H1 (cell line): ENCODE data around the gene CFAP65. TPM values are rescaled to one million over a fixed set of nuclear protein-coding genes. Genes with fewer than 3 reads are reported as not detected.

ENCODE experiments used
- CTCF ChIA-PET: fragments of 300-600 bp; sonication (Branson Sonifier 250); formaldehyde crosslinking; loops from one replicate; lab custom pipeline; 2021; ENCODE audit not compliant: partially characterized antibody; lab: Charles Lee
- POLR2A ChIA-PET: fragments of 300-600 bp; sonication (Branson Sonifier 250); formaldehyde crosslinking; loops from one replicate; lab custom pipeline; 2021; ENCODE audit warnings: inconsistent platforms; ENCODE audit not compliant: partially characterized antibody; lab: Charles Lee
- DNase-seq, 2 experiments: peaks; one replicate each; pipeline versions ENCODE4 v3.0.0 to v3.0.0-alpha.2; 2010 to 2022; ENCODE audit warnings: low spot score in 2 of 2, low read depth in 1 of 2, mixed read lengths in 1 of 2
- FAIRE-seq: peaks from 2 replicates; lab custom pipeline; 2011; peaks lifted over from hg19 to GRCh38; lab: Jason Lieb, UNC
- H2AFZ ChIP-seq: 2 replicates; pipeline ENCODE4 v1.8.1; 2012; ENCODE audit warnings: low read length, inconsistent platforms
- H2AK5ac ChIP-seq: 2 replicates; pipeline ENCODE4 v1.6.1; 2013; ENCODE audit warnings: low read depth, low read length
- H2BK120ac ChIP-seq: replicated peaks from 2 replicates; pipeline ENCODE3; 2013; ENCODE audit warnings: low read depth, low read length, inconsistent platforms
- H2BK12ac ChIP-seq: 2 replicates; pipeline ENCODE4 v1.6.1; 2013; ENCODE audit warnings: low read depth, low read length
- H2BK15ac ChIP-seq: 2 replicates; pipeline ENCODE4 v1.6.1; 2013; ENCODE audit warnings: low read length
- H2BK20ac ChIP-seq: 2 replicates; pipeline ENCODE4 v1.6.1; 2013; ENCODE audit warnings: low read length
- H2BK5ac ChIP-seq: 2 replicates; pipeline ENCODE4 v1.6.1; 2013; ENCODE audit warnings: low read depth, low read length
- H3K14ac ChIP-seq: 2 replicates; pipeline ENCODE4 v1.6.1; 2013; ENCODE audit warnings: inconsistent platforms; ENCODE audit not compliant: insufficient read length
- H3K18ac ChIP-seq: 2 replicates; pipeline ENCODE4 v1.6.1; 2013; ENCODE audit warnings: low read length; ENCODE audit errors: extremely low read depth
- H3K23ac ChIP-seq: 2 replicates; pipeline ENCODE4 v1.6.1; 2013; ENCODE audit warnings: inconsistent platforms; ENCODE audit not compliant: insufficient read length
- H3K23me2 ChIP-seq: 2 replicates; pipeline ENCODE4 v1.6.1; 2013; ENCODE audit warnings: low read depth, low read length
- H3K27ac ChIP-seq: 2 replicates; pipeline ENCODE4 v1.6.1; 2011; ENCODE audit warnings: low read depth, low read length, inconsistent platforms
- H3K27me3 ChIP-seq, 4 experiments: replicated peaks in 1 of 4; 1 replicate in 1 of 4; 2 replicates in 3 of 4; pipeline versions ENCODE4 v1.6.1 to v1.8.1; 2011 to 2013; ENCODE audit warnings: low read length in 3 of 4, mild to moderate bottlenecking in 3 of 4, inconsistent platforms in 2 of 4, mixed read lengths in 2 of 4, moderate library complexity in 1 of 4; ENCODE audit not compliant: control insufficient read depth in 3 of 4, insufficient read depth in 3 of 4; ENCODE audit errors: extremely low read depth in 1 of 4
- H3K36me3 ChIP-seq, 4 experiments: 2 replicates each; pipeline versions ENCODE4 v1.6.1 to v1.8.1; 2011 to 2013; ENCODE audit warnings: mild to moderate bottlenecking in 4 of 4, low read length in 3 of 4, moderate library complexity in 2 of 4, control low read depth in 1 of 4, inconsistent platforms in 1 of 4; ENCODE audit not compliant: insufficient read depth in 4 of 4, control insufficient read depth in 2 of 4
- H3K4ac ChIP-seq: replicated peaks from 2 replicates; pipeline ENCODE3; 2013; ENCODE audit warnings: low read length, low read depth, mixed read lengths, inconsistent platforms; ENCODE audit not compliant: insufficient read length
- H3K4me1 ChIP-seq, 4 experiments: replicated peaks in 1 of 4; 1 replicate in 1 of 4; 2 replicates in 3 of 4; pipeline versions ENCODE4 v1.6.1 to v1.8.1; 2011 to 2013; ENCODE audit warnings: low read length in 3 of 4, inconsistent platforms in 2 of 4, mixed read lengths in 1 of 4; ENCODE audit not compliant: insufficient read depth in 4 of 4, control insufficient read depth in 3 of 4
- H3K4me2 ChIP-seq, 2 experiments: 2 replicates each; pipeline versions ENCODE4 v1.6.1 to v1.8.1; 2011 to 2013; ENCODE audit warnings: low read depth in 2 of 2, low read length in 2 of 2, control low read depth in 1 of 2, inconsistent platforms in 1 of 2, mild to moderate bottlenecking in 1 of 2; ENCODE audit not compliant: insufficient read depth in 1 of 2
- H3K4me3 ChIP-seq, 4 experiments: fragments of 200-600, 300-600 bp in 1 of 4; sonication (generic), shearing (Covaris generic), sonication (Bioruptor Twin) in 1 of 4; 2 replicates each; pipeline versions ENCODE4 v1.5.1 to v1.8.1; 2011 to 2016; ENCODE audit warnings: low read length in 4 of 4, low read depth in 3 of 4, control low read depth in 2 of 4, inconsistent platforms in 2 of 4, mild to moderate bottlenecking in 2 of 4, mixed read lengths in 1 of 4, moderate library complexity in 1 of 4; ENCODE audit not compliant: insufficient read depth in 2 of 4; ENCODE audit errors: extremely low read depth in 1 of 4
- H3K56ac ChIP-seq: replicated peaks from 2 replicates; pipeline ENCODE3; 2013; ENCODE audit warnings: low read depth, mild to moderate bottlenecking, mixed read lengths, low read length, inconsistent platforms; ENCODE audit not compliant: insufficient read length
- H3K79me1 ChIP-seq: 2 replicates; pipeline ENCODE4 v1.6.1; 2013; ENCODE audit warnings: low read depth, low read length, control low read depth
- H3K79me2 ChIP-seq, 2 experiments: 2 replicates each; pipeline versions ENCODE4 v1.6.1 to v1.8.1; 2012 to 2013; ENCODE audit warnings: low read length in 2 of 2, mild to moderate bottlenecking in 2 of 2, inconsistent platforms in 1 of 2; ENCODE audit not compliant: insufficient read depth in 2 of 2, control insufficient read depth in 1 of 2
- H3K9ac ChIP-seq, 4 experiments: replicated peaks in 1 of 4; 1 replicate in 1 of 4; 2 replicates in 3 of 4; pipeline versions ENCODE4 v1.6.1 to v1.8.1; 2011 to 2013; ENCODE audit warnings: low read depth in 3 of 4, low read length in 3 of 4, control low read depth in 2 of 4, mild to moderate bottlenecking in 2 of 4, moderate library complexity in 2 of 4, inconsistent platforms in 1 of 4; ENCODE audit errors: extremely low read depth in 1 of 4
- H3K9me3 ChIP-seq, 2 experiments: 2 replicates each; pipeline versions ENCODE4 v1.6.1 to v1.8.1; 2012 to 2013; ENCODE audit warnings: mild to moderate bottlenecking in 2 of 2, moderate library complexity in 2 of 2, control low read depth in 1 of 2, inconsistent platforms in 1 of 2, low read depth in 1 of 2, low read length in 1 of 2, mixed read lengths in 1 of 2; ENCODE audit not compliant: insufficient read depth in 2 of 2
- H4K20me1 ChIP-seq, 2 experiments: replicated peaks in 1 of 2; 2 replicates each; pipeline versions ENCODE3 to v1.8.1; 2011 to 2013; ENCODE audit warnings: inconsistent platforms in 2 of 2, low read length in 2 of 2, mild to moderate bottlenecking in 1 of 2; ENCODE audit not compliant: insufficient read depth in 2 of 2, control insufficient read depth in 1 of 2
- H4K5ac ChIP-seq: 2 replicates; pipeline ENCODE4 v1.6.1; 2013; ENCODE audit warnings: low read length, low read depth, mixed read lengths, inconsistent platforms; ENCODE audit not compliant: insufficient read length
- H4K8ac ChIP-seq: 2 replicates; pipeline ENCODE4 v1.8.0; 2013; ENCODE audit warnings: mild to moderate bottlenecking, moderate library complexity, low read length, inconsistent platforms; ENCODE audit not compliant: insufficient read depth; ENCODE audit errors: extremely low read depth
- H4K91ac ChIP-seq: replicated peaks from 2 replicates; pipeline ENCODE3; 2013; ENCODE audit warnings: low read length, mixed read lengths, inconsistent platforms; ENCODE audit not compliant: insufficient read length
- EZH2 ChIP-seq: fragments of 200-600 bp; sonication (generic); IDR thresholded peaks from 2 replicates; pipeline ENCODE4 v1.7.1; 2012; ENCODE audit warnings: low read depth, mild to moderate bottlenecking, moderate library complexity, low read length, inconsistent platforms; ENCODE audit not compliant: severe bottlenecking
- POLR2A ChIP-seq, 2 experiments: IDR thresholded peaks; 1 replicate in 1 of 2; 2 replicates in 1 of 2; pipeline ENCODE4 v1.6.1; 2011; ENCODE audit warnings: low read depth in 2 of 2, low read length in 2 of 2, mild to moderate bottlenecking in 2 of 2; ENCODE audit errors: control extremely low read depth in 1 of 2
- TEAD4 ChIP-seq: IDR thresholded peaks from 2 replicates; pipeline ENCODE4 v1.6.1; 2012; ENCODE audit warnings: low read depth, low read length, inconsistent platforms, mixed read lengths
- whole genome bisulfite sequencing, 2 experiments: shearing (Covaris generic) in 1 of 2; methylation state at CpG; one replicate each; pipeline versions ENCODE4 v1.1.6 to v1.1.7; 2013 to 2015; ENCODE audit warnings: low lambda C conversion rate in 2 of 2, mixed read lengths in 2 of 2, inconsistent platforms in 1 of 2, low coverage in 1 of 2, missing lambda C conversion rate in 1 of 2; ENCODE audit not compliant: insufficient replicate concordance in 2 of 2, insufficient coverage in 1 of 2, insufficient read length in 1 of 2; ENCODE audit errors: extremely low coverage in 1 of 2, missing lambda C conversion rate in 1 of 2; 5-methylcytosine and 5-hydroxymethylcytosine counted together
- polyA plus RNA-seq, 7 experiments: library from polyadenylated mRNA; depleted of rRNA in 3 of 7; stranded (reverse) in 5 of 7; unstranded in 2 of 7; fragments of >200 nt in 5 of 7; fragments of 200-250 nt in 2 of 7; gene quantifications; 1 replicate in 5 of 7; 2 replicates in 1 of 7; 4 replicates in 1 of 7; pipeline versions ENCODE4 v1.2.1 to v1.2.3, GENCODE V29; 2011 to 2013; ENCODE audit warnings: missing spikeins in 2 of 7, mixed read lengths in 2 of 7
- total RNA-seq: library from RNA; stranded (reverse); fragmentation: NEBNext Ultra II Directional; extraction: Animal tissue kit (Norgen Biotek cat#: 25700); gene quantifications from 2 replicates; pipeline ENCODE4 v1.2.1, GENCODE V29; 2021

The CFAP65 gene
- total and polyA plus RNA-seq, 2 of the 8 experiments (the other 6 are each of a cell fraction or from before 2014, with no cell fraction given) = 0.19 to 0.45 TPM

- Histone ChIP-seq H3K79me1 (no peaks in the 10 kb centered on the region), H2AFZ (no peak overlapping the region), H3K36me3 (peaks cover 0 to 6% (median 0%) of the 10 kb centered on the region in 4 experiments; a peak in 1 of 8 replicates), H3K27me3 (peaks cover 98 to 100% (median 100%) of the 10 kb centered on the region in 4 experiments), H3K18ac (no peak overlapping the region), H3K9ac (no peak overlapping the region), H2BK20ac (no peak overlapping the region), H3K4ac (no peak overlapping the region), H2BK5ac (no peak overlapping the region), H3K14ac (no peak overlapping the region), H4K8ac (no peak overlapping the region), H3K4me1 (peaks cover 0 to 21% (median 7%) of the 10 kb centered on the region in 4 experiments; a peak in 6 of 7 replicates), H3K9me3 (no peaks in the 10 kb centered on the region), H2BK12ac (0 out of 2 replicates have a peak overlapping the region, but pooled peaks have one; percentile 80), H4K5ac (no peak overlapping the region), H2BK15ac (no peak overlapping the region), H4K20me1 (peaks cover 29 to 37% of the 10 kb centered on the region in 2 experiments), H3K4me3 (no peak overlapping the region), H3K56ac (no peak overlapping the region), H2BK120ac (no peak overlapping the region), H3K23ac (no peak overlapping the region), H3K79me2 (no peaks in the 10 kb centered on the region), H3K4me2 (no peak overlapping the region), H4K91ac (no peak overlapping the region), H3K27ac (no peak overlapping the region), H2AK5ac (no peak overlapping the region), H3K23me2 (peaks cover 2% of the 10 kb centered on the region; the same call in 1 of the 2 replicates)
- peak; percentile 2 for TF ChIP-seq EZH2
- no peak for TF ChIP-seq TEAD4
- no peak for TF ChIP-seq POLR2A (IDR thresholded peaks at IDR 0.05; ENCODE audit: control extremely low read depth in 1 of 2, low read depth in 2 of 2, low read length in 2 of 2)
- DNase-seq (no peak), FAIRE-seq (no peak)
- ChIA-PET CTCF (interaction anchor here (0.5 to 19.5 kb wide), 6 partner anchors 13 to 124 kb away, joined by 3 to 284 read pairs (median 48); partner anchors contain the start of gene FEV), POLR2A (interaction anchor here (1.2 kb wide), 1 partner anchor 8 kb away, joined by 3 read pairs; no protein-coding TSS in a partner anchor)
- 15% methylated on average over 7 of the region's 7 CpGs; no CpG with 5 or more reads in 1 of the 2 experiments for WGBS, 2 experiments
Observed at GRCh38 chr2:218992196-218992595, 49.1 kb downstream of the CFAP65 start.
